Calu3 (cell line): ENCODE results near the gene NID2. TPM values are rescaled to one million over a fixed set of nuclear protein-coding genes. Genes with fewer than 3 reads are reported as not detected.
A peak's percentile ranks its signal among the peaks of the same experiment; 100 is the strongest.

Experiments
- BruUV-seq: library from RNA; stranded (reverse); fragments of 400-500 nt; replicated peaks from 2 replicates; lab custom pipeline; 2021; lab: Mats Ljungman, UMichigan
- CTCF ChIA-PET: fragments of 300-600 bp; sonication (Branson Sonifier 250); formaldehyde crosslinking; loops from one replicate; lab custom pipeline; 2022; ENCODE audit warnings: antibody characterized with exemption; lab: Charles Lee
- DNase-seq: peaks from one replicate; pipeline ENCODE4 v3.0.0; 2022
- H3K27ac Mint-ChIP-seq: one replicate; pipeline ENCODE4 v1.8.0; 2022; ENCODE audit warnings: mixed read lengths; ENCODE audit not compliant: unreplicated experiment
- H3K27me3 Mint-ChIP-seq: one replicate; pipeline ENCODE4 v1.8.0; 2022; ENCODE audit warnings: mixed read lengths; ENCODE audit not compliant: unreplicated experiment
- H3K36me3 Mint-ChIP-seq: one replicate; pipeline ENCODE4 v1.8.0; 2022; ENCODE audit warnings: mild to moderate bottlenecking, moderate library complexity, mixed read lengths; ENCODE audit not compliant: insufficient read depth, unreplicated experiment
- H3K4me1 Mint-ChIP-seq: one replicate; pipeline ENCODE4 v1.8.0; 2022; ENCODE audit warnings: mild to moderate bottlenecking, low read depth, mixed read lengths; ENCODE audit not compliant: unreplicated experiment
- H3K4me3 Mint-ChIP-seq: one replicate; pipeline ENCODE4 v1.8.0; 2022; ENCODE audit warnings: mild to moderate bottlenecking, low read depth, moderate library complexity, mixed read lengths; ENCODE audit not compliant: unreplicated experiment
- H3K9me3 Mint-ChIP-seq: one replicate; pipeline ENCODE4 v1.8.0; 2022; ENCODE audit warnings: low read depth, mixed read lengths; ENCODE audit not compliant: unreplicated experiment
- CTCF ChIP-seq: fragments of 200-600 bp; IDR thresholded peaks from one replicate; pipeline ENCODE4 v1.8.0; 2022; ENCODE audit warnings: antibody characterized with exemption; ENCODE audit not compliant: unreplicated experiment
- intact Hi-C: fragments of 100-400 bp; cut with micrococcal nuclease; formaldehyde crosslinking; loops from one replicate; pipeline ENCODE4 v1.10.0; 2022; ENCODE audit not compliant: unreplicated experiment
- total RNA-seq: library from RNA; stranded (reverse); gene quantifications from 2 replicates; pipeline ENCODE4 v1.2.3, GENCODE V29; 2022

The NID2 gene
- total RNA-seq, 1 experiment from 2014 or later, result not detected

GRCh38 chr14:52015411-52016030 is 53.3 kb downstream of the NID2 start:
- no peaks in the 10 kb centered on the region for H3K9me3 Mint-ChIP-seq
- H3K27ac Mint-ChIP-seq, result no peak overlapping the region
- H3K4me3 Mint-ChIP-seq, result no peak overlapping the region
- peaks cover 20% of the 10 kb centered on the region for H3K27me3 Mint-ChIP-seq
- TF ChIP-seq CTCF, result peak; percentile 20
- no peak for DNase-seq
- CTCF ChIA-PET, result no interaction called here
- intact Hi-C loops, result no loop called here
- peaks cover 4% of the 10 kb centered on the region for H3K36me3 Mint-ChIP-seq
- H3K4me1 Mint-ChIP-seq, result peaks cover 19% of the 10 kb centered on the region
- no TSS peak for BruUV-seq

DNA sequence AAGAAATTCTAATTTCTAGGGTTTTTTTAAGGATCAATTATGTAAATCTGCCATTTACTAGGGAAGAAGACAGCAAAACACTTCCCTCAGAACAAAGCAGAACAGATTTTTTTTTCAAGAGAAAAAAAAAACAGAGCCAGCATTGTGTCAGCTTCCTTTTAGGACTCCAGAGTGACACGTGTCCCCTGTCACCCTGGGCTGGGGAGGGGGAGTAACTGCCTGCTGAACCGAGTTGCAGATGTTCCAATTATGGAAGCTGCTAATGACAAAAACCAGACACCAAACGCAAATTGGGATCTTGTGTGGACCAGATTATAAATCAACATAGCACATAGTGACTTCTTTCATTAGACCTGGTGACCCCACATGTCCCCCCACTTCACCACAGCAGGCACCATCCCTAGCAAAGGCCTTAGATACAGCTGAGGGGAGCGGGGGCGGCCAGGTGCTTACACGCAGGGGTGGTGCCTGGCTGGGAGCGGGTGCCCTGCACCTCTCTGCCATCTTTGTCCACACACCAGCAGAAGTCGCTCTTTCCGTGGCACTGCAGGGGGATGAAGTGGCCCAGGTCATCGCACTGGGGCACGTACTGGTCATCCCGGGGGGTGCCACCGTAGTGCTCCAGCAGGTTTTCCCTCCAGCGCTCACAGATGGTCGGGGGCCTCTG is 54.1 kb downstream of the NID2 start:
- no TSS peak for BruUV-seq
- Mint-ChIP-seq H3K9me3 (no peaks in the 10 kb centered on the region), H3K27ac (no peak overlapping the region), H3K4me1 (peaks cover 11% of the 10 kb centered on the region), H3K27me3 (peaks cover 20% of the 10 kb centered on the region), H3K36me3 (peaks cover 4% of the 10 kb centered on the region), H3K4me3 (no peak overlapping the region)
- intact Hi-C loops, result no loop called here
- no peak for TF ChIP-seq CTCF
- CTCF ChIA-PET, result no interaction called here
- no peak for DNase-seq

DNA sequence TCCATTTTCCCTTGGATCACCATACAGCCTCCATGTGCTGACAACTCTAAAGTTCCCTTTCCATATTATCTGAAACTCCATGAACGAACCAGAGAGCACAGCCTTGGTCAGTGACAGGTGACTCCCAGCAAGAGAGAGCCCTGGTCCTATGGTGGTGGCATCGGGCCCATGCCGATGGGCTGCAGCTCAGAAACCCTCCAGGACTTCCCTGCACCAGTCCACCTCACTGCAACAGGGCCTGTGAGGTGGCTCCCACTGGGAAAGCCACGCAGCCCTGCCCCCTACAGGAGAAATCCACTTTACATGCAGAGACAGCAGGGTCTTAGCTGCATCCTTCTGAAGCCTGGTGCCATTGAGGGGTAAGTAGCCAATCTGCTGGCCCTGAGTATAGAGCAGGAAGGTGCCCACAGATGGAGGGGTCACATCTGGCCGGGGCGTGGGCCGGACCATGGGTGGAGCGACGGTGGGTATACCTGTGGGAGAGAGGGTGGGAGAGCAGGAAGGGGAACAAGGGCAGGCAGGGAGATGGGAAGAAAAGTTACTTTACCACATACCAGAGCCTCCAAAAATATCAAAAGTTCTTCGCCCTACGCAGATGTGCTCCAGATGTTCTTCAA is 54.8 kb downstream of the NID2 start:
- H3K36me3 Mint-ChIP-seq, result peaks cover 4% of the 10 kb centered on the region
- H3K9me3 Mint-ChIP-seq, result no peaks in the 10 kb centered on the region
- BruUV-seq, result no TSS peak
- no peak overlapping the region for H3K4me3 Mint-ChIP-seq
- no peak for TF ChIP-seq CTCF
- DNase-seq, result peak; percentile 10
- H3K27me3 Mint-ChIP-seq, result peaks cover 20% of the 10 kb centered on the region
- intact Hi-C loops, result no loop called here
- H3K4me1 Mint-ChIP-seq, result peaks cover 10% of the 10 kb centered on the region
- CTCF ChIA-PET, result no interaction called here
- no peak overlapping the region for H3K27ac Mint-ChIP-seq

GRCh38 chr14:52012635-52013034 is 56.2 kb downstream of the NID2 start:
- Mint-ChIP-seq H3K27me3 (peaks cover 19% of the 10 kb centered on the region), H3K4me1 (no peaks in the 10 kb centered on the region), H3K27ac (no peak overlapping the region), H3K4me3 (no peak overlapping the region), H3K36me3 (peaks cover 4% of the 10 kb centered on the region), H3K9me3 (no peaks in the 10 kb centered on the region)
- no TSS peak for BruUV-seq
- CTCF ChIA-PET, result no interaction called here
- no peak for DNase-seq
- intact Hi-C loops, result no loop called here
- TF ChIP-seq CTCF, result no peak
